Activated naive CD4-positive, alpha-beta T cell treated with anti-CD3 and anti-CD28 coated beads, Interleukin-2, amount 50 U/mL, for 16 hours (primary cell): ENCODE results near the gene HNRNPU.

Experiments used
- DNase-seq: peaks from one replicate; pipeline ENCODE4 v3.0.0-alpha.2; 2020

The HNRNPU gene

GRCh38 chr1:244864253-244865027, at the start of gene HNRNPU:
HNRNPU (minus strand) TSS chr1:244864543; CDS start chr1:244864307, 236 bp downstream.
- peak; percentile 97 for DNase-seq

DNA sequence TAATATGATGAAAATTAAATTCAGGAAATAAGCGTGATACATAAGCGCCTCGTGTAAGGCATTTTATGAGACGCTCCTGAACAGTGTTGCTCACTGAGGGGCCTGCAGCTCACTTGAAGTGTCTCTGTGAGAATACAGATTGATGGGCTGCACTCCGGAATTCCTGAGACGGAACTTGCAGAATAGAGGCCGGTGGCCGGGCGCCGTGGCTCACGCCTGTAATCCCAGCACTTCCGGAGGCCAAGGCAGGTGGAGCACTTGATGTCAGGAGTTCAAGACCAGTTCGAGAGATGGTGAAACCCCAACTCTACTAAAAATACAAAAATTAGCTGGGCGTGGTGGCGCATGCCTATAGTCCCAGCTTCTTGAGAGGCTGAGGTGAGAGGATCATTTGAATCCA, 49.5 kb upstream of the HNRNPU start:
- DNase-seq, result no peak

- DNase-seq, result no peak
These were observed 39.8 kb upstream of the HNRNPU start for GRCh38 chr1:244904119-244904518.

DNA sequence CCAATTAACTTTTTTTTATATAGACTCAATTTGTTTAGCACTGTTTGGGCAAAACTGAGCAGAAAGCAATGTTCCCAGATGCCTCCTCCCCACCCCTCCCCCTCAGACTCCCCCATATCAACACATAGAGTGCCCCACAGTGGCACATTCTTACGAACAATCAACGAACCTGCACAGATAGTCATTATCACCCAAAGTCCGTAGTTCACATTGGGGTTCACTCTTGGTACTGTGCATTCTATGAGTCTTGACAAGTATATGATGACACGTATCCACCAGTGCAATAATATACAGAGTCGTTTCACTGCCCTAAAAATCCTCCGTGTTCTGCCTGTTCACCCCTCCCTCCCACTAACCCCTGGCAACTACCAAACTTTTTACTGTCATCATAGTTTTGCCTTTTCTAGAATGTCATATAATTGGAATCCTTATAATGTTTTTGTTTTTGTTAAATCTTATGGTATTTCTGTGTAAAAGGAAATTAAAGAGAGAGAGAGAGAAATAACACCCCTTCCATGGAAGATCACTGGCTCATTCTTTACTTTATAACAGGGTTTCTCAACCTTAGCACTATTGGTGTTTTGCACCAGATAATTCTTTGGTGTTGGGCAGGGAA, 37.2 kb upstream of the HNRNPU start:
- no peak for DNase-seq

- no peak for DNase-seq
These were observed 33.3 kb upstream of the HNRNPU start for GRCh38 chr1:244897476-244898254.

DNA sequence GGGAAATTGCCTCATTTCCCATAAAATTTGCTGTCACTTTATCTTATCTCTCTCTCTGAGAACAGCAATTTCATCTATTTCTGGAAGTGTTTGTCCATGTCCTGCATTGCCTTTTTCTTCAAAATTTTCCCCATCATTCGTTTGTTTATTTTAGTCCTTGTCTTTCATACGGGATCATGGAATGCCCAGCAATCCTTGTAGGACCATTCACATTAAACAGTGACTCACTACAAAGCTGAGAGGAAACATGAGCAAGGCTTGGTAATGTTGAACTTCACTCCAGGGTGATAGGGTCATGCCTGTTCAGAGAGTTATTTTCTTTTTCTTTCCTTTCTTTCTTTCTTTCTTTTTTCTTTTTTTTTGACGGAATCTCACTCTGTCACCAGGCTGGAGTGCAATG, 32.2 kb upstream of the HNRNPU start:
- DNase-seq, result no peak

DNA sequence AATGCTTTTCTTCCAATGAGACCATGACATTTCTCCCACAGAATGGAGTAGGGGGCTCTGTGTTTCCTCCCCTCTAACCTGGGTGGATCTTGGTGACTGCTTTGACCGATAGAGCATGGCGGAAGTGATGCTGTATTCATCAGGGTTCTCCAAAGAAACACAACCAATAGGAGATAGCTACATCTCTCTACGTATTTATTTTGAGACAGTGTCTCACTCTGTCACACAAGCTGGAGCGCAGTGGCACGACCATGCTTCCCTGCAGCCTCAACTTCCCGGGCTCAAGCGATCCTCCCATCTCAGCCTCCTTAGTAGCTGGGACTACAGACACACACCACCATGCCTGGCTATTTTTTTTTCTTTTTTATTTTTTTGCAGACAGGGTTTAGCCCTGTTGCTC, 29.5 kb upstream of the HNRNPU start:
- no peak for DNase-seq

DNA sequence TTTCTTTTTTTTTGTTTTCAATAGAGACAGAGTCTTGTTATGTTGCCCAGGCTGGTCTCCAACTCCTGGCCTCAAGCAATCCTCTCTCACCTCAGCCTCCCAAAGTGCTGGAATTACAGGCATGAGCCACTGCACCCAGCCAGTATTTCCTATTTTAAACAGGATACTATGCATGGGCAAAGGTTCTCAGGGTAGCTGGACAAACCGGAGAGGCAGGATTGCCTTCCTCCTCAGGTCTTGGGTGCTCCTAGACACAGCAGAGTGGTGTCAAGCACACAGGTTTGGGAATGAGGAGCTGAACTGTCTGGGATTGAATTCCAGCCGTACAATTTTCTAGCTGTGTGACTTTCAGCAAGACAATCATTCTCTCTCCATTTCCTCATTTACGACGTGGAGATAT, 22.9 kb upstream of the HNRNPU start:
- no peak for DNase-seq

GRCh38 chr1:244881552-244882280, 17.4 kb upstream of the HNRNPU start:
- DNase-seq, result no peak

- DNase-seq, result no peak
These were observed 14.3 kb upstream of the HNRNPU start for GRCh38 chr1:244878681-244879080.

DNA sequence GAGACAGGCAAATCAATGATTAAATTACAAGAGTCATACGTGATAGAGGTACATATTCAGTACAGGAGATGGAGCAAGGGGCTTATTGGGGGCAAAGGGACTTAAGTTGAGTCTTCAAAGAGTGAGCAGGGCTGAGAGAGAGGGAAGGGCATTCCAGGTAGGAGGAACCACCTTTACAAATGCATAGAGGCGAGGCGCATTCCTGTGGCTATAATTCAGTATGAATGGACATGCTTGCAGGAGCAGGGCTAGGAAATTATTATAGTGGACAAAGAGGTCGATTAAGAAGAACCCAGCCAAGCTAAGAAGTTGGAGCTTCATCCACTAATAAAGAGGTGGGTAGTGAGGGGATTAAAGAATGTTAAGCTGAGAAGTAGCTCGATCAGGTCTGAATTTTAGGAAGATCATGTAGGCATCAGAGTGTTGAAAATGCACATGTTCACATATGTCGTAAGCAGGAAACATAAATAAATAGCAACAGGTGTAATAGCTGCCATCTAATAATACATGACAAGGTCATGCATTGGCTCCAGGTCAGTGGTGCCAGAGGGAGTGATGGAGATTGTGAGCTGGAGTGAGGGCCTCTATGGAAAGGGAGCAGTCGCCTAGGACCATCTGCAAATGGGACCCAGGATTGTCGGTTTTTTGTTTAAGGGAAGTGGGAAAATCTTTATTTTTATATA, 12.0 kb upstream of the HNRNPU start:
- no peak for DNase-seq

DNA sequence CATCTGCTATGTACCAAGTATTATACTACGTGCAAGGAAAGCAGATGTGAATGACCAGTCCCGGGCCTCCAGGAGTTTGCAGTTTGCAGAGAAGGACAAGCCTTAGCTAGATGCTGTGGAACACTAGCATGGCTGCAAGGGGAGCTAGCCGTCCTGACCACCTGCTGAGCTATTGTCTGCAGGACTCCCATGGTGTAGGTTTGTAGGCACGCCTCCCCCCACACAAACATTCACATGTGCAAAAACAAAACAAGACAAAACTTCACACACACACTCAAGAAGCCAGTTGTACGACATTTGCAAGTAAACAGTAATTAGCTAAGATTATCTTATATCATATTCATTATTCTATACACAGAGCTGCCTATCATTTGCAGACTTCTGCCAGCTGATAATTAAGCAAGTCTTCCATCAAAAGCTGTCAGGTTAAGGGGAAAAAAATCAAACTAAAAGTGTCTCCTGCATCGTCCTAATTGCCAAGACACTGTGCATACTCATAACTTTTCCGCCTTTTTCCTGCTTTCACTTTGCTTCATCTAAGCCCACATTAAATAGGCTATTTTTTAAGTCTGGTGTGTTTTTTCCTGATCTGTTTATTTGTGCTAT, 10.7 kb upstream of the HNRNPU start:
- DNase-seq, result no peak

DNA sequence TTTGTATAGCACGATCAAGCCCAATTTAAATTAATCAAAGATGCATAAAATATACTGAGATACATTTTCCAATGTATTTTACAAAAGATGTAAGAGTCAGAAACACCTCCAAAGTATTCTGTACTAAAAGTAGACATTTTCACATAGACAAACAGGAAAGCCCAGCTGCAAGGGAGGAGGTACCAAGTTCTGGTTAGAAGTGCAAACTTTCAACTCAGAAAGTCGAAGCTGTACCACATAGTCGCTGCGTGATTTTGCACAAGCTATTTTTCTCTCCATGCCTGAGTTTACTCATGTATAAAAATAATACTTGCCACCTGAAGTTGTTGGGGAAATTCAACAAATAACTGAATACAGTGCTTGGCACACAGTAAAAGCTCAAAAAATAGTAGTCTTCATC, 5.6 kb upstream of the HNRNPU start:
- no peak for DNase-seq

DNA sequence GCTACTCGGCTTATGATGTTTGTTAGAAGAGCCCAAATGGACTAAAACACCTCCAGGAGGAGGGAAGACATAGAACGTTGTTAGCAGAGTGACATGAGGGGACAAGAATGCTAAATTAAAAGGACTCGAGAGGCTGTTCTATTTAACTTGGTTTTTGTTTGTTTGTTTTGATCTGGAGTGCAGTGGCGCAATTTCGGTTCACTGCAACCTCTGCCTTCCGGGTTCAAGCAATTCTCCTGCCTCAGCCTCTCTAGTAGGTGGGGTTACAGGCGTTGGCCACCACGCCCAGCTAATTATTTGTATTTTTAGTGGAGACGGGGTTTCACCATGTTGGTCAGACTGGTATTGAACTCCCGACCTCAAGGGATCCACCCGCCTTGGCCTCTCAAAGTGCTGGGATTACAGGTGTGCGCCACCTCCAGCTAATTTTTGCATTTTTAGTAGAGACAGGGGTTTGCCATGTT, 5.1 kb upstream of the HNRNPU start:
- no peak for DNase-seq

DNA sequence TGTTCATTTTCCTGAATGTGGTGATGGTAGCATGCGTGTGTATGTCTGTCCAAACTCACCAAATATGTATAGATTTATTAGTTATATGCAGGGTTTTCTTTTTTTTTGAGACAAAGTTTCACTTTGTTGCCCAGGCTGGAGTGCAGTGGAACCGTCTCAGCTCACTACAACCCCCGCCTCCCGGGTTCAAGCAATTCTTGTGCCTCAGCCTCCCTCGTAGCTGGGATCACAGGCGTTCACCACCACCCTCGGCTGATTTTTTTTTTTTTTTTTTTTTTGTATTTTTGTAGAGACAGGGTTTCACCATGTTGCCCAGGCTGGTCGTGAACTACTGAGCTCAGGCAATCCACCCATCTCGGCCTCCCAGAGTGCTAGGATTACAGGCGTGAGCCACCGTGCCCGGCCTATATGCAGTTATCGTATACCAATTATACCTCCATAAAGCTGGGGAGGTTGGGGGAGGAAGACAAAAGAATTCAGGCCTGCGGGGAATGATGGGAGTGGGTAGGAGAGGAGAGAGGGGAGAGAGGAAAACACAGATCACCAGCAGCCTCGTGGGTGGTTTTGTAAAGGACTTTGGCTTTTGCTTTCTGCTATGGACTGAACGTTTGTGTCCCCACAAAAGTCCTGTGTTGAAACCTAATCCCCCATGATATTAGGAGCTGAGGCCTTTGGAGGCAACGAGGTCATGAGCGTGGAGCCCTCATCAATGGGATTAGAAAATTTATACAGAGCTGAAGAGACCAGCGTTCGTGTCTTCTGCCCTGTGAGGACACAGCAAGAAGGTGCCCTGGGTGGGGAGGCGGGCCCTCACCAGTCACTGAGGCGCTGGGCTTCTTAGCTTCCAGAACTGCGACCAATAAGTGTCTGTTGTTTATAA, 4.4 kb upstream of the HNRNPU start:
- no peak for DNase-seq

DNA sequence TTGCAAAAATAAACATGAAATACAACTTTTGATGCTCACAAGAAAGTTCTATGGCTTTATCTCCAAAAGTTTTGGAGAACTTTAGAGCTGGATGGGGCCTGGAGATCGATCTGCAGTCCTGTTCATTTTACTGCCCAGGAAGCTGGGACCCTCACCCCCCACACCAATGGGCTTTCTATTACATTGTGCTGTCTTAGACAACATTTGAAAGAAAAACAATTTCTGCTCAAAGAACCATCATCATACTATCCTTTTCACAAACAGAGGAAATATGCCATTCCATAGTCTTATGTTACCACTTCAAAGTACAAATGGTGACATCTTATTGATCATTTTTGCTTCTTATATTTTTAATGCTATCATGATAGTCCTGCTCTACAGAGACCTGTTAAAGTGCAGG, 2.0 kb upstream of the HNRNPU start:
- no peak for DNase-seq

GRCh38 chr1:244865820-244866219, 1.5 kb upstream of the HNRNPU start:
- no peak for DNase-seq

- peak; percentile 32 for DNase-seq
These were observed 657 bp upstream of the HNRNPU start for GRCh38 chr1:244865028-244865371.

DNA sequence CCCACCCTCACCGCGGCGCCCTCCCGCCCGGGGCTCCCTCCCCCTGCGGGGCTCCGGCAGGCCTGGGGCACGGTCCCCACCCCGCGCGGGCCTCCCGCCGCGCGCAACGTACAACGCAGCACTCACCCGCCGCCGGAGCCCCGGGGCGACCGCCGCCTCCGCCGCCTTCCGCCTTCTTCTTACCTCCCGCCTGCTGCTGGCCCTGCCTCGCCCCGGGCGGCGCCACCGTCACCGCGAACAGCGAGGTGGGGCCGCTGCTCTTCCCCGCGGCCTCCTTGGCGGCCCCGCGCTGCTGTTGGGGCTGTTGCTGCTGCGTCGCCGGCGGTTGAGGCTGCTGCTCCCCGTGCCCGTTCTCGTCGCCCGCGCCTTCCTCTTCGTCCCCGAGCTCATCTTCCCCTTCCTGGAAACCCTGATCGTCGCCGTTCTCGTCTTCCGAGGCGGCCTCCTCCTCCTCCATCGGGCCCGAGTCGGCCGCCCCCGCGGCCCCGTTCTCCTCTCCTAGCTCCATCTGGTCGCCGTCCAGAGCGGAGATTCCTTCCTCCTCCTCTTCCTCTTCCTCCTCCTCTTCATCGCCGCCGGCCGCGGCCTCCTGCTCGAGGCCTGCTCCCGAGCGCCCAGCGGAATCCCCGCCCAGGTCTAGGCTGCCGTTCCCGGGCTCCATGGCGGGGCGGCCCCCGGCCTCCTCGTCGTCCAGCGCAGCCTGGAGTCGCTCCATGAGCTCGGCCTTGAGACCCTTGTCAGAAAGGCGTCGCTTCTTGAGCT, 671 bp downstream of the HNRNPU start:
- peak; percentile 43 for DNase-seq
